ENCODE data around the gene PAPSS2.

Gene PAPSS2

GRCh38 chr10:87761892-87762291 is 102.2 kb downstream of the PAPSS2 start:
- no peak for TF ChIP-seq EZH2 (IDR thresholded peaks at IDR 0.05)
- no peak for TF ChIP-seq POLR2AphosphoS5 (IDR thresholded peaks at IDR 0.05; ENCODE audit: borderline replicate concordance, low read depth, low read length)
- TF ChIP-seq FOXP2 (optimal IDR thresholded peaks at IDR 0.05; ENCODE audit: control extremely low read depth, extremely low read length, insufficient read depth), result no peak
- H3K36me3 ChIP-seq (ENCODE audit: insufficient read depth, low read length), result 0 out of 2 replicates have a peak, but pooled peaks cover 5% of the 10 kb centered on the region
- H3K27ac ChIP-seq, result no peak overlapping the region
- no peaks in the 10 kb centered on the region for H3K9me3 ChIP-seq (ENCODE audit: low read depth, low read length)
- H3K9ac ChIP-seq (ENCODE audit: insufficient read length), result no peak overlapping the region
- DNase-seq (ENCODE audit: low read depth, low spot score), result no peak
- H3K4me3 ChIP-seq, result no peak overlapping the region

GRCh38 chr10:87763086-87763861 is 103.6 kb downstream of the PAPSS2 start:
- Histone ChIP-seq H3K36me3 (ENCODE audit: insufficient read depth, low read length) (0 out of 2 replicates have a peak, but pooled peaks cover 5% of the 10 kb centered on the region), H3K27ac (no peak overlapping the region), H3K9ac (ENCODE audit: insufficient read length) (no peak overlapping the region), H3K4me3 (no peak overlapping the region), H3K9me3 (ENCODE audit: low read depth, low read length) (no peaks in the 10 kb centered on the region)
- no peak for DNase-seq (ENCODE audit: low read depth, low spot score)
- TF ChIP-seq EZH2 (IDR thresholded peaks at IDR 0.05) (no peak), FOXP2 (optimal IDR thresholded peaks at IDR 0.05; ENCODE audit: control extremely low read depth, extremely low read length, insufficient read depth) (no peak), POLR2AphosphoS5 (IDR thresholded peaks at IDR 0.05; ENCODE audit: borderline replicate concordance, low read depth, low read length) (no peak)

GRCh38 chr10:87764072-87764934 is 104.6 kb downstream of the PAPSS2 start:
- DNase-seq (ENCODE audit: low read depth, low spot score), result no peak
- H3K4me3 ChIP-seq, result no peak overlapping the region
- TF ChIP-seq FOXP2 (optimal IDR thresholded peaks at IDR 0.05; ENCODE audit: control extremely low read depth, extremely low read length, insufficient read depth) (no peak), EZH2 (IDR thresholded peaks at IDR 0.05) (no peak), POLR2AphosphoS5 (IDR thresholded peaks at IDR 0.05; ENCODE audit: borderline replicate concordance, low read depth, low read length) (no peak)
- no peak overlapping the region for H3K9ac ChIP-seq (ENCODE audit: insufficient read length)
- no peaks in the 10 kb centered on the region for H3K9me3 ChIP-seq (ENCODE audit: low read depth, low read length)
- no peak overlapping the region for H3K27ac ChIP-seq
- 0 out of 2 replicates have a peak, but pooled peaks cover 5% of the 10 kb centered on the region for H3K36me3 ChIP-seq (ENCODE audit: insufficient read depth, low read length)

- DNase-seq (ENCODE audit: low read depth, low spot score), result no peak
Measured at GRCh38 chr10:87765666-87766376, 106.1 kb downstream of the PAPSS2 start.

GRCh38 chr10:87767253-87767652 is 107.6 kb downstream of the PAPSS2 start:
- no peak for DNase-seq (ENCODE audit: low read depth, low spot score)
- TF ChIP-seq POLR2AphosphoS5 (IDR thresholded peaks at IDR 0.05; ENCODE audit: borderline replicate concordance, low read depth, low read length) (no peak), FOXP2 (optimal IDR thresholded peaks at IDR 0.05; ENCODE audit: control extremely low read depth, extremely low read length, insufficient read depth) (no peak), EZH2 (IDR thresholded peaks at IDR 0.05) (no peak)
- Histone ChIP-seq H3K4me3 (no peak overlapping the region), H3K9me3 (ENCODE audit: low read depth, low read length) (no peaks in the 10 kb centered on the region), H3K9ac (ENCODE audit: insufficient read length) (no peak overlapping the region), H3K27ac (no peak overlapping the region), H3K36me3 (ENCODE audit: insufficient read depth, low read length) (0 out of 2 replicates have a peak, but pooled peaks cover 5% of the 10 kb centered on the region)

More at GRCh38 chr10:87765666-87766376, 106.1 kb downstream of the PAPSS2 start:
- no peak overlapping the region for H3K27ac ChIP-seq
- H3K36me3 ChIP-seq (ENCODE audit: insufficient read depth, low read length), result 0 out of 2 replicates have a peak, but pooled peaks cover 5% of the 10 kb centered on the region
- H3K9ac ChIP-seq (ENCODE audit: insufficient read length), result no peak overlapping the region
- TF ChIP-seq EZH2 (IDR thresholded peaks at IDR 0.05) (no peak), FOXP2 (optimal IDR thresholded peaks at IDR 0.05; ENCODE audit: control extremely low read depth, extremely low read length, insufficient read depth) (no peak), POLR2AphosphoS5 (IDR thresholded peaks at IDR 0.05; ENCODE audit: borderline replicate concordance, low read depth, low read length) (no peak)
- H3K9me3 ChIP-seq (ENCODE audit: low read depth, low read length), result no peaks in the 10 kb centered on the region
- no peak overlapping the region for H3K4me3 ChIP-seq

- H3K36me3 ChIP-seq (ENCODE audit: insufficient read depth, low read length), result no peaks in the 10 kb centered on the region
- no peak for DNase-seq (ENCODE audit: low read depth, low spot score)
Measured at GRCh38 chr10:87771871-87772500, 112.3 kb downstream of the PAPSS2 start.

GRCh38 chr10:87775766-87776165 is 116.1 kb downstream of the PAPSS2 start:
- no peak for DNase-seq (ENCODE audit: low read depth, low spot score)
- Histone ChIP-seq H3K9ac (ENCODE audit: insufficient read length) (no peak overlapping the region), H3K36me3 (ENCODE audit: insufficient read depth, low read length) (peaks cover 7% of the 10 kb centered on the region; the same call in 1 of the 2 replicates)

More at GRCh38 chr10:87771871-87772500, 112.3 kb downstream of the PAPSS2 start:
- no peak overlapping the region for H3K4me3 ChIP-seq
- H3K27ac ChIP-seq, result no peak overlapping the region
- no peak overlapping the region for H3K9ac ChIP-seq (ENCODE audit: insufficient read length)
- H3K9me3 ChIP-seq (ENCODE audit: low read depth, low read length), result no peaks in the 10 kb centered on the region
- no peak for TF ChIP-seq POLR2AphosphoS5 (IDR thresholded peaks at IDR 0.05; ENCODE audit: borderline replicate concordance, low read depth, low read length)
- no peak for TF ChIP-seq FOXP2 (optimal IDR thresholded peaks at IDR 0.05; ENCODE audit: control extremely low read depth, extremely low read length, insufficient read depth)
- no peak for TF ChIP-seq EZH2 (IDR thresholded peaks at IDR 0.05)

More at GRCh38 chr10:87775766-87776165, 116.1 kb downstream of the PAPSS2 start:
- TF ChIP-seq EZH2 (IDR thresholded peaks at IDR 0.05) (no peak), FOXP2 (optimal IDR thresholded peaks at IDR 0.05; ENCODE audit: control extremely low read depth, extremely low read length, insufficient read depth) (no peak), POLR2AphosphoS5 (IDR thresholded peaks at IDR 0.05; ENCODE audit: borderline replicate concordance, low read depth, low read length) (no peak)
- Histone ChIP-seq H3K9me3 (ENCODE audit: low read depth, low read length) (no peaks in the 10 kb centered on the region), H3K27ac (no peak overlapping the region), H3K4me3 (no peak overlapping the region)

Measured in SK-N-MC (cell line).